Measurements from ENCODE around the gene RASGRF1. TPM values are rescaled to one million over a fixed set of nuclear protein-coding genes. Genes with fewer than 3 reads are reported as not detected.

The RASGRF1 gene
- total RNA-seq, 1 experiment from 2014 or later: not detected

- intact Hi-C loops (cut with micrococcal nuclease): no loop called here
- ATAC-seq: no peak
- Histone ChIP-seq H3K9me3 (ENCODE audit: low read length) (no peaks in the 10 kb centered on the region), H4K20me1 (ENCODE audit: low read length) (no peaks in the 10 kb centered on the region), H3K79me2 (ENCODE audit: low read length) (no peaks in the 10 kb centered on the region), H3K4me3 (ENCODE audit: low read length) (no peak overlapping the region), H3F3A (ENCODE audit: low read length, unreplicated experiment) (no peaks in the 10 kb centered on the region), H3K9ac (ENCODE audit: low read length) (no peak overlapping the region), H2AFZ (ENCODE audit: low read length) (no peak overlapping the region), H3K4me1 (ENCODE audit: insufficient read depth, low read length) (peaks cover 5% of the 10 kb centered on the region; the same call in 1 of the 2 replicates), H3K27me3 (ENCODE audit: low read length) (no peaks in the 10 kb centered on the region), H3K9me2 (replicated peaks; ENCODE audit: low read length) (no peaks in the 10 kb centered on the region), H3K27ac (ENCODE audit: low read length) (no peak overlapping the region), H3K4me2 (ENCODE audit: low read length) (no peak overlapping the region), H3K36me3 (ENCODE audit: low read depth, low read length) (no peaks in the 10 kb centered on the region)
- DNase-seq: no peak
- BruUV-seq (replicated peaks): no TSS peak
- TF ChIP-seq EZH2 (IDR thresholded peaks at IDR 0.05; ENCODE audit: low read length, unreplicated experiment) (no peak), EZH2phosphoT487 (IDR thresholded peaks at IDR 0.05; ENCODE audit: borderline replicate concordance, low read length) (no peak)
- TF ChIP-seq, protein P1, sequence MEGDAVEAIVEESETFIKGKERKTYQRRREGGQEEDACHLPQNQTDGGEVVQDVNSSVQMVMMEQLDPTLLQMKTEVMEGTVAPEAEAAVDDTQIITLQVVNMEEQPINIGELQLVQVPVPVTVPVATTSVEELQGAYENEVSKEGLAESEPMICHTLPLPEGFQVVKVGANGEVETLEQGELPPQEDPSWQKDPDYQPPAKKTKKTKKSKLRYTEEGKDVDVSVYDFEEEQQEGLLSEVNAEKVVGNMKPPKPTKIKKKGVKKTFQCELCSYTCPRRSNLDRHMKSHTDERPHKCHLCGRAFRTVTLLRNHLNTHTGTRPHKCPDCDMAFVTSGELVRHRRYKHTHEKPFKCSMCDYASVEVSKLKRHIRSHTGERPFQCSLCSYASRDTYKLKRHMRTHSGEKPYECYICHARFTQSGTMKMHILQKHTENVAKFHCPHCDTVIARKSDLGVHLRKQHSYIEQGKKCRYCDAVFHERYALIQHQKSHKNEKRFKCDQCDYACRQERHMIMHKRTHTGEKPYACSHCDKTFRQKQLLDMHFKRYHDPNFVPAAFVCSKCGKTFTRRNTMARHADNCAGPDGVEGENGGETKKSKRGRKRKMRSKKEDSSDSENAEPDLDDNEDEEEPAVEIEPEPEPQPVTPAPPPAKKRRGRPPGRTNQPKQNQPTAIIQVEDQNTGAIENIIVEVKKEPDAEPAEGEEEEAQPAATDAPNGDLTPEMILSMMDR (conservative IDR thresholded peaks at IDR 0.05; ENCODE audit: low read depth, low read length): no peak
- CTCF ChIA-PET: no interaction called here
- POLR2A ChIA-PET (ENCODE audit: unreplicated experiment): no interaction called here
These were observed 113.4 kb downstream of the RASGRF1 start for GRCh38 chr15:78977091-78977571.

DNA sequence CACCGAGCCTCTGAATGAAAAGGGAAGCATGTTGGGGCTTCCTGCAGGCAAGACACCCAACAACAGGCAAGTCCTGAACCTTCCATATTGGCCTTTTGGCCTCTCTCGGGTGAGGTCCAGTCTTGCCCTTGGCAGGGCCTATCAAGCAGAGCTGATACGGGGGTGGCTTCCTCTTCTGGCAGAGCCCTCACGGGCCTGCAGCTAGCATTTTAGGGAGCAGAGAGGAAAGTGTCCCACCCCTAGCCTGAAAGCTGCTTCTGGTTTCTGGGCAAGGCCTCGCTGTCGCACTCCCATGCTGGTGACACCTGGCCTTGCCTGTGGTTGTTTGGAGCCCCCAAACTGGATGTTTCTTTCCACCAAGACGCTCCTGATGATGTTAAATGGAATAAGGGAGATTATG lies 113.9 kb downstream of the RASGRF1 start:
- Histone ChIP-seq H3K4me3 (ENCODE audit: low read length) (no peak overlapping the region), H3K9ac (ENCODE audit: low read length) (no peak overlapping the region), H3K27me3 (ENCODE audit: low read length) (no peaks in the 10 kb centered on the region), H3F3A (ENCODE audit: low read length, unreplicated experiment) (no peaks in the 10 kb centered on the region), H3K36me3 (ENCODE audit: low read depth, low read length) (no peaks in the 10 kb centered on the region), H2AFZ (ENCODE audit: low read length) (no peak overlapping the region), H3K27ac (ENCODE audit: low read length) (no peak overlapping the region), H3K79me2 (ENCODE audit: low read length) (no peaks in the 10 kb centered on the region), H3K9me2 (replicated peaks; ENCODE audit: low read length) (no peaks in the 10 kb centered on the region), H3K4me1 (ENCODE audit: insufficient read depth, low read length) (peaks cover 5% of the 10 kb centered on the region; the same call in 1 of the 2 replicates), H4K20me1 (ENCODE audit: low read length) (no peaks in the 10 kb centered on the region), H3K9me3 (ENCODE audit: low read length) (no peaks in the 10 kb centered on the region), H3K4me2 (ENCODE audit: low read length) (no peak overlapping the region)
- TF ChIP-seq, protein P1 (conservative IDR thresholded peaks at IDR 0.05; ENCODE audit: low read depth, low read length): no peak
- TF ChIP-seq EZH2 (IDR thresholded peaks at IDR 0.05; ENCODE audit: low read length, unreplicated experiment): no peak
- intact Hi-C loops (cut with micrococcal nuclease): no loop called here
- ChIA-PET POLR2A (ENCODE audit: unreplicated experiment) (no interaction called here), CTCF (no interaction called here)
- BruUV-seq (replicated peaks): no TSS peak
- no peak for ATAC-seq
- no peak for DNase-seq

GRCh38 chr15:78974272-78974918 lies 116.2 kb downstream of the RASGRF1 start:
- Histone ChIP-seq H3K4me1 (ENCODE audit: insufficient read depth, low read length) (peaks cover 3% of the 10 kb centered on the region; the same call in 1 of the 2 replicates), H3K9me2 (replicated peaks; ENCODE audit: low read length) (no peaks in the 10 kb centered on the region), H3K27ac (ENCODE audit: low read length) (no peak overlapping the region), H3F3A (ENCODE audit: low read length, unreplicated experiment) (no peaks in the 10 kb centered on the region), H3K9me3 (ENCODE audit: low read length) (no peaks in the 10 kb centered on the region), H3K9ac (ENCODE audit: low read length) (no peak overlapping the region), H3K79me2 (ENCODE audit: low read length) (no peaks in the 10 kb centered on the region), H3K36me3 (ENCODE audit: low read depth, low read length) (no peaks in the 10 kb centered on the region), H3K27me3 (ENCODE audit: low read length) (no peaks in the 10 kb centered on the region), H4K20me1 (ENCODE audit: low read length) (no peaks in the 10 kb centered on the region), H2AFZ (ENCODE audit: low read length) (no peak overlapping the region), H3K4me2 (ENCODE audit: low read length) (no peak overlapping the region), H3K4me3 (ENCODE audit: low read length) (no peak overlapping the region)
- ATAC-seq (no peak), DNase-seq (no peak)
- ChIA-PET CTCF (no interaction called here), POLR2A (ENCODE audit: unreplicated experiment) (no interaction called here)
- TF ChIP-seq EZH2phosphoT487 (IDR thresholded peaks at IDR 0.05; ENCODE audit: borderline replicate concordance, low read length) (no peak), EZH2 (IDR thresholded peaks at IDR 0.05; ENCODE audit: low read length, unreplicated experiment) (no peak)
- TF ChIP-seq, protein P1 (conservative IDR thresholded peaks at IDR 0.05; ENCODE audit: low read depth, low read length): no peak
- intact Hi-C loops (cut with micrococcal nuclease): no loop called here
- BruUV-seq (replicated peaks): no TSS peak
